ENCODE data around the gene ATG7.

GRCh38 chr3:11548721-11549131, 276.5 kb downstream of the ATG7 start:
- TF ChIP-seq CTCF (optimal IDR thresholded peaks at IDR 0.05 in 1 of 3, IDR thresholded peaks at IDR 0.05 in 1 of 3, conservative IDR thresholded peaks at IDR 0.05 in 1 of 3; ENCODE audit: extremely low read depth in 1 of 3, insufficient read depth in 2 of 3, low read length in 3 of 3) (no peak), EZH2 (IDR thresholded peaks at IDR 0.05; ENCODE audit: low read length) (no peak)

Data from keratinocyte (primary cell).